NOMO-1 treated with DMSO at 0.1 percent for 48 hours (cell line): ENCODE data around the gene LGALS8.
"Not testable (repeated sequence)": the region's sequence is repeated elsewhere in the genome, so short reads cannot be mapped to it uniquely, and the experiment has no call there.

ENCODE experiments used
- DNase-seq: peaks from one replicate; lab custom pipeline; 2025; ENCODE audit not compliant: unreplicated experiment; lab: John Stamatoyannopoulos, UW

LGALS8 gene

DNA sequence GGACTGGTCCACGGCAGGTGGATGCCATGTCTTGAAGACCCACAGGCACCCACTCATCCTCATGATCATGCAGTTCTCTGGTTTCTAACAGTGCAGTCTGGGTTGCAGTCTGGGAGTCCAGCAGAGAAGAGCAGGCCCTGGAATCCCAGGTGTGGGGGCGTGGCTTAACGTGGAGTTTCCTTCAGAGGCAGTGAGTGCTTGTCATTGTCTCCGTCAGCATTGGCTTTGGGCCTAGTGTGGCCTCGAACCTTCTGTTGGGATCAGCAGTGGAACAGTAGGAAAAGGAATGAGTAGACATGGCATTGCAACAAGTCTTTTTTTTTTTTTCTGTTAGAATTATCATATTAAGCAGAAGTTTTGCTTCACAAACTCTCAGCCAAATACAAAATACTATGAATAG, 12.8 kb downstream of the LGALS8 start:
- DNase-seq = no peak

- no peak for DNase-seq
Measured at GRCh38 chr1:236540813-236541465, 17.2 kb downstream of the LGALS8 start.

DNA sequence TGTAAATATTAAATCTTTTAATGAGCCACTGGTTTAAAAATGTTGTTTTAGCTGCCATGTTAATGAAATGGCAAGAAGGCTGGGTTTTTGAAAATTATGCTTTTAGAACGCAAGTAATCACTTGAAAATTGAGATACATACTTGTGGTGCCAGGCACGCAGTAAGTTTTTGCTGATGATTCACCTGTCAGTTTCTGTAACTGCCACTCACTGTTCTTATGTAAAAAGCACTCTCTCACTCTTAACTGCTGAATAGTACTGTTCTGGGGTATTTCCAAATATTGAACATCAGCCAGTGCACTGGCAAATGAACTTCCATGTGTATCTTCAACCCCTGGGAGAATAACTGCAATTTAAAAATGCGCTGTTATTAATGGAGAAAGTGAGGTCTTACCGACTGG, 17.9 kb downstream of the LGALS8 start:
- DNase-seq = no peak

- no peak for DNase-seq
Measured at GRCh38 chr1:236543065-236543669, 19.4 kb downstream of the LGALS8 start.

DNA sequence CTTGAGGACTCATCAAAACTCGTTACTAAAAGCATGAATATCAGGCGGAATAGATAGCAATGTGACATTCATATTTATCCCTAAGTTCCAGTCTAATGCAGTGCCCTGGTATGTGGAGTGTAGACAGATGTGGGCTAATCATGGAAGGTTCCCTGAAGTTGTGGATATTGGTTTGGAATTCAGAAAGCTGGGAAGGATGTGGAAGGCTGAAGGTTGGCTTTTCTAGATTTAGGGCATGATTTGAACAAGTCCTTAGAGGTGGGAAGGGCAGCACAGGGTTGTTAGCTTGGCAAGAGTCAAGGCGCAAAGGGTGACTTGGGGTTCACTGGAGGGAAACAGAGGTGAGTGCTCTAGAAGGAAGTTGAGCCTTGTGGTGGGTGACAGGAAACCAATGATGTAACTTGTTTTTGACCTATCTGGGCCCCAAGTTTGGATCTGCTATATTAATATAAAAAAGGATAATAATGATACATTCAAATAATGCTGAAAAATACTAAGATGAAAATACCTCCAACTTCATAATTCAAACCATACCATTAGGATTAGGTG, 21.9 kb downstream of the LGALS8 start:
- DNase-seq = no peak

- DNase-seq = no peak
Measured at GRCh38 chr1:236548452-236548851, 24.7 kb downstream of the LGALS8 start.

- no peak for DNase-seq
Measured at GRCh38 chr1:236550961-236551851, 27.4 kb downstream of the LGALS8 start.

DNA sequence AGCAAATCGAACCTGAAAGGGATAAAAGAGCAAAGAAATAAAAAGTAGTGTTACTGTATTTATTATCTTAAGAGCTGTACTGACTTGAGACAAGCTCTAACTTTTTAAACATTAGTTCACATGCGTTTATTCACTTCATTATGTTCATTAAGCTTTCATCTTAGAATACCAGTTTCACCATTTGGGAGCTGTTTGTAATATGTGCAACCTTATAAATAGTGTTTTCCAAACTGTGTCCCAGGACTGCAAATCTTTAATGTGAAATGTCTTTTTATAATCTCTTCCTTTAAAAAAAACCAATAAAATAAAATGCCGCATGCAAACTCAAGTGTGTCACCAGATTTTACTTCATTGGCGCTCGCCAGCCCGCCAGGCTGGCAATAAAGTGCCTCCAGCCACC, 28.3 kb downstream of the LGALS8 start:
- DNase-seq = no peak

- DNase-seq = no peak
Measured at GRCh38 chr1:236552901-236553300, 29.1 kb downstream of the LGALS8 start.

DNA sequence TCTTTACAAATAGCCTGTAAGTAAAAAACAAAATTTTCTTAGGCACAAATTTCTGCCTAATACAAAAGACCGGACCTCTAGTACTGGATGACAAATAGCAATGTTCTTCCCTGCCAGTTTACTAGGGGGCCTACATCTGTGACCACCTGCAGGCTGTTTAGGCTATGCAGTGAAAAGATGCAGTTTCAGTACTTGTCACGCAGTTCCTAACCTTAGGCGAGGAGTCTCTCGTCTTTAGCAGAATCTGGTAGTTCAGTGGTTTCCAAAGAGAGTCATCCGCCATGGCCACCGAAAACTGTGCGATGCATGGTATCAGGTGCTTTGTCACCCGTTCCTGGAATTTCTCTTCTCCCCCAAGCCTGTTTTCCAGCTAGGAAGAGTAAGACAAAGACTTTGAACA, 29.6 kb downstream of the LGALS8 start:
- DNase-seq = no peak

DNA sequence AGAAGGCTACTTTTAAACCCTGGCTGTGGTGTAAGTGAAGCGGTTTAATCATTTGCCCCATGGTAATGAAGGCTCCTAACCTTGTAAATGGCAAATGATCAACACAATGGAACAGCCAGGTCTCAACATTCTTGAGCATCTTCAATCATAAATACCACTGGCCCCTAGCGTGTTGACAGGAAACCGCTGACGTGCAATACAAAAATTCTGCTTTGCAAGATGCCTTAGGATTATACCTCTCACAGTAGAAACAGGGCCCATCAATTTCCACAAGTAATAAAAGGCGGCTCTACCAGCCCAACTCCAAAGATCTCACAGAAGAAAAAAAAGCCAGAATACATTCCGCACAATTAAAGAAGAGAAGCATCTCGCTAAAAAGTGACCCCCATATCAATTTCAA, 32.8 kb downstream of the LGALS8 start:
- no peak for DNase-seq

- DNase-seq = no peak
Measured at GRCh38 chr1:236558081-236558480, 34.3 kb downstream of the LGALS8 start.

DNA sequence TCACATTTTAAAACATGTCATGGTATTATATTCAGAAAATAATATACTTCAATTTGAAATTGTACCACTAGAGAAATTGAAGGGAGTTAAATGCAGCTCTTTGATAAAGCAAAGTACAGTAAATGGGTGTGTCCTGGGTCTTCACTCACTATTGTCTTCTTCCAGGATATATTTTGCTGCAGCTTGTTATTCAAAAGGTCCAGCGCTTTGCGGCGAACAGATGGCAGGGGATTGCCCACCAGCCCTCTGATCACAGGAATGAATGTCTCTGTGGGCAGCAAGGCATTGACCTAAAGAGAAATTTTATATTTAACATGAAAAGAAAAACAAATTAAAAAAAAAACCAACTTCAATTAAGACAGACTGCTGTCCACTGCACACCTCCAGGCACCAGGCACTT, 35.1 kb downstream of the LGALS8 start:
- DNase-seq = no peak

GRCh38 chr1:236560213-236560771, 36.5 kb downstream of the LGALS8 start:
- no peak for DNase-seq

DNA sequence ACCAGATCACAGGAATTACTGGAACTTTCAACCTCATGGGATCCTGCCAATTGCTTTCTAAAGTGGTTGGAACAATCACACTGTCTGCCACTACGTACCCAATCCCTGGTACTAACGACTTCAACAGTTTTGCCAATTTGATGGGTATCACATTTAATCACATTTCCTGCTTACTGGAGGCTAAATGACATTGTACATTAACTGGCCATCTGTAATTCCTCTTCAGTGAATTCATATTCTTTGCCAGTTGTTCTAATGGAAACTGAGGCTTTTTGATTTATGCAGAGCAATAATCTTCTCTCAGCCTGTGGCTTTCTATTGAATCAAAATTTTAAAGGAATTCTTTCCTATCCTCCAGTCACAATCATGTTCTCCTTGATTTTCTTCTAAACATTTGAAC, 38.2 kb downstream of the LGALS8 start:
- no peak for DNase-seq

DNA sequence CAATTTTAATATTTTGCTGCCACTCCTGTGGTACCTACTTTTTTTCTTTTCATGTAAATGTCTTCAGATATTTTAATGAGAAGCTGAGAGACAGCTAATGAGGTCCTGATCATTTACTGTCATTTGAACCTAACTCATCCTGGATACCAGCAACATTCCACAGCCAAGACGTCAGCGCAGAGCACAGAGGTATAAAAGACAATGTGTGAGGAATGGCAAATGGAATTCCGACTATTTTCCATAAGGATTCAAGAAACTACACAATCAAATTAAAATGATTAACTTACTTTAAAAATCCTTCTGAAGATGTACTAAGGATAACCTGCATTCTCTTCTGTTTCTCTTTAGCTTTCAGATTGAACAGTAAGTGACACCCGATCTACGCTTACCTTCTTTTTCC, 41.7 kb downstream of the LGALS8 start:
- no peak for DNase-seq

DNA sequence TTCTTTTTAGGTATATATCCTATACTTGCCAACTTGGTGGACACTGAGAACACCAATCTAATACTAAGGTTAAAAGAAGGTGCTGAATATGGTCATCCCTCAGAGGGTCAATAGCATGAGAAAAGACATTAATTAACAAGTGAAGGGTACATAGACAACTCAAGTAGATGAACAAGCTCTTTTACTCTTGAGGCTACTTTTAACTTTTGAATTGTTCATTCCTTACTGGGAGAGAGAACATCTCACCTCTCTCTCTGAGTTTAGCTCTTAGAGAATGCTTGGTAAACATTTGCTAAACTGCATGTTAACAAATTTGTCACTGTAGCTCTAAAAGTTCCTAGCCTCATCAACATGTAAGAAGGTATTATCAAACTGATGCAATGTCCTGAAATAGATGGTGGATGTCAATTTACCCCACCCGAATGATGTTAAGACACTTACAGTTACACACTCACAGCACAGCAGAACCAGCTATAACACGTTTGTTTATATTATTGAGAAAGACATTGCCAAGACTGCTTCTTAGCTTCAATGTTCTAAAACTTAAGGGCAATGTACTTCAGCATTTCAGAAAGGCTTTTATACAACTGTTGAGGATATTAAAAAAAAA, 44.6 kb downstream of the LGALS8 start:
- no peak for DNase-seq

DNA sequence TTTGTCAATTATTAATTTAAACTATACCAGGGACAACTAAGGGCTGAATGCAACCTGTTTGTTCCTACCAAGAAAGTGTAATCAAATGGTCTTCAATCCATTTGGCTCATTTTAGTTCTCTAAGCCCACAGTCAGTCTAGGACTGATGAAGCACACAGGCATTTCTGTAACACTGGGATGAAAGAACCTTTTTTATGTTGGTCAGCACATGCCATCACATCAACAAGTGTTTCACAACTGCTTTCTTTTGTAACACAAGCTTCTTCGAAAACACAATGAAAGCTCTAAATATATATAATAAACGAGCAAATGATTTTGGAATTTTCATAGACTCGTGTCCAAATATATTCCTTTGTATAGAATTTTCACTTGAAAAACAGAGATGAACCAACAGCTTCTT, 51.7 kb downstream of the LGALS8 start:
- DNase-seq = no peak

DNA sequence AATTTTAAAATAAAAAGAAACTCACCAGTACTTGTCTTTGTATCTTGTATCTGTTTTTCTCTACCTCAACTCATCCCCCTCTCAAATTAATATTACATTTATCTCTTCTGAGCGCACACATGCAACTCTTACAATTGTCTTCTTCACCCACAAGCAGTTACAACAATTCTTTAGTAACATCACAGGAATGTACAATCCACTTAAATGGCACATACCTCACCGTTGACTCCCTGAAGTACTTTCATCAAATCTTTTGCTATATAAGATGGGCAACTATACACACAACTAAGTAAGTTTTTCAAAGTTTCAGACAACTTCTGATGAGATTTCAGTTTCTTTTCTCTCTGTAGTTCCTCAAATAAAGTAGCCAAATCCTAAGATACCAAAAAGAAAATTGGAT, 52.2 kb downstream of the LGALS8 start:
- DNase-seq = no peak

- DNase-seq = not testable (repeated sequence)
Measured at GRCh38 chr1:236577041-236577440, 53.3 kb downstream of the LGALS8 start.

GRCh38 chr1:236578661-236579060, 54.9 kb downstream of the LGALS8 start:
- DNase-seq = no peak
